K562 (cell line): ENCODE data around the gene RINT1. TPM values are rescaled to one million over a fixed set of nuclear protein-coding genes. Genes with fewer than 3 reads are reported as not detected.

Experiments
- CHCHD3 ChIP-seq: fragments of 250-450 bp; sonication (Bioruptor Pico); IDR thresholded peaks from 2 replicates; pipeline ENCODE4 v2.1.2; 2022; ENCODE audit warnings: mild to moderate bottlenecking
- CHD7 ChIP-seq: fragments of 200-600 bp; sonication (generic); IDR thresholded peaks from one replicate; pipeline ENCODE4 v1.6.1; 2012; ENCODE audit warnings: mild to moderate bottlenecking, low read depth, low read length, inconsistent platforms
- CLOCK ChIP-seq: fragments of 250-450 bp; sonication (Bioruptor Pico); IDR thresholded peaks from 2 replicates; pipeline ENCODE4 v1.4.0; 2020; ENCODE audit warnings: mild to moderate bottlenecking, moderate library complexity, borderline replicate concordance
- NR2F6 ChIP-seq: fragments of 450-650 bp; formaldehyde crosslinking; IDR thresholded peaks from 2 replicates; pipeline ENCODE4 v1.4.0; 2020; ENCODE audit warnings: mild to moderate bottlenecking
- PRDM10 ChIP-seq: fragments of 450-650 bp; IDR thresholded peaks from 2 replicates; pipeline ENCODE4 v1.6.1; 2018; ENCODE audit not compliant: partially characterized antibody
- PURB ChIP-seq: sonication (generic); formaldehyde crosslinking; IDR thresholded peaks from 2 replicates; pipeline ENCODE4 v1.9.0; 2021; ENCODE audit warnings: low read depth, mild to moderate bottlenecking, missing genetic modification reagents
- STAT5B ChIP-seq: fragments of 250-450 bp; sonication (Bioruptor Pico); IDR thresholded peaks from 2 replicates; pipeline ENCODE4 v1.8.0; 2021; ENCODE audit warnings: mild to moderate bottlenecking, inconsistent platforms
- ZEB2 ChIP-seq: fragments of 450-650 bp; IDR thresholded peaks from 2 replicates; pipeline ENCODE4 v1.6.1; 2016
- polyA plus RNA-seq, 8 experiments: library from polyadenylated mRNA; depleted of rRNA in 4 of 8; stranded (reverse) in 5 of 8; unstranded in 3 of 8; fragments of >200 nt; fragmentation: Nextera tagmentation in 2 of 8; fragmentation: Illumina TruSeq in 1 of 8; extraction: Ambion mirVana in 2 of 8; extraction: Trizol in 1 of 8; gene quantifications; 2 replicates each; pipeline versions ENCODE4 v1.2.1 to v1.2.3, GENCODE V29; 2011 to 2014; ENCODE audit warnings: inconsistent platforms in 1 of 8, missing spikeins in 1 of 8
- total RNA-seq, 7 experiments: library from RNA; depleted of rRNA in 6 of 7; stranded (reverse); fragments of >200 nt in 6 of 7; fragmentation: Illumina TruSeq in 2 of 7; extraction: Trizol in 2 of 7; gene quantifications; 2 replicates each; pipeline versions ENCODE4 v1.2.1 to v1.2.3, GENCODE V29; 2011 to 2021; ENCODE audit warnings: low replicate concordance in 1 of 7

The RINT1 gene
- total and polyA plus RNA-seq, 9 of the 15 experiments (the other 6 are each of a cell fraction or from before 2014, with no cell fraction given), result 21.3 to 74.3 (median 27.4) TPM

- no peak for TF ChIP-seq PURB (CRISPR knock-in tag)
- no peak for TF ChIP-seq NR2F6 (CRISPR knock-in tag)
- TF ChIP-seq PRDM10, result no peak
- no peak for TF ChIP-seq CHD7
- TF ChIP-seq ZEB2, result 0 out of 2 replicates have a peak, but pooled peaks have one; percentile 4
- no peak for TF ChIP-seq CLOCK (CRISPR knock-in tag)
- no peak for TF ChIP-seq STAT5B
- no peak for TF ChIP-seq CHCHD3
These were observed 70.6 kb downstream of the RINT1 start (continued) for GRCh38 chr7:105602325-105603305.
